ENCODE results near the gene TGFBRAP1. TPM values are rescaled to one million over a fixed set of nuclear protein-coding genes. Genes with fewer than 3 reads are reported as not detected.
A peak's percentile ranks its signal among the peaks of the same experiment; 100 is the strongest.

The TGFBRAP1 gene
- polyA plus RNA-seq, 4 donors = 6.0 to 13.9 (median 7.8) TPM

DNA sequence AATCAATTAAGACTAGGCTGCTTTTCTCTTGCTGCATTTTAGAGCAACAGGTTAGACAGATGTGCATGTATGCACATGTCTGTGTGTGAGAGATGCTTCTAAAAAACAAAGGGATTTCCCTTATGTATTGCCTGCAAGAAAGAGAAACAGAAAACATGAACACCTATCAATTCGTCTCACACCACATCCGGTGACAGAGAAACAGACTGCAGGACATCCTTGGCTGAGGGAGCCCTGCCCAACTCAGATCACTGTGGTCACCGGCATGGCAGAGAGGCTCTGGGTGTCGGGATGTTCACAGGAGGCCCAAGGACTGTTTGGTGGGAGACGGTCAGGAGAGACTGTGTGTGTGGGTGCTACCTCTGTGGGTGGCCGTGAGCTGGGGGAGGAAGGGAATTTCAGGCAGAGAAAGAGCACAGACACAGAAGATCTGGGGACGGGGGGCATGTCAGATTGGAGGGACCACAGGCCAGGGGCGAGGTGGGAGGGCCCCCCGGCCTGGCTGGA, 44.4 kb upstream of the TGFBRAP1 start:
- Histone ChIP-seq H3K36me3 (ENCODE audit: control insufficient read depth in 3 of 3, insufficient read depth in 2 of 3, low read depth in 1 of 3, low read length in 3 of 3) (peaks cover 0 to 25% (median 7%) of the 10 kb centered on the region in 3 donors), H3K4me1 (ENCODE audit: control insufficient read depth in 3 of 3, insufficient read depth in 2 of 3, low read depth in 1 of 3, low read length in 2 of 3) (peaks cover 0 to 4% (median 3%) of the 10 kb centered on the region in 3 donors), H3K27me3 (ENCODE audit: control insufficient read depth in 3 of 3, insufficient read depth in 3 of 3, low read length in 3 of 3) (peaks cover 0 to 2% (median 0%) of the 10 kb centered on the region in 3 donors), H3K4me3 (ENCODE audit: low read depth in 1 of 3, low read length in 3 of 3) (no peak overlapping the region), H3K9me3 (ENCODE audit: control insufficient read depth in 2 of 2, insufficient read depth in 1 of 2, low read depth in 1 of 2, low read length in 1 of 2) (no peaks in the 10 kb centered on the region), H3K27ac (ENCODE audit: low read depth in 1 of 3, low read length in 2 of 3) (peak overlapping the region in 2 of 3 donors; percentile 33 to 91)
- no peak for FAIRE-seq
- WGBS, 3 donors = 70 to 87% (median 75%) methylated on average over 9 of the region's 9 CpGs
- peak in 1 of 2 donors; percentile 29 for DNase-seq

DNA sequence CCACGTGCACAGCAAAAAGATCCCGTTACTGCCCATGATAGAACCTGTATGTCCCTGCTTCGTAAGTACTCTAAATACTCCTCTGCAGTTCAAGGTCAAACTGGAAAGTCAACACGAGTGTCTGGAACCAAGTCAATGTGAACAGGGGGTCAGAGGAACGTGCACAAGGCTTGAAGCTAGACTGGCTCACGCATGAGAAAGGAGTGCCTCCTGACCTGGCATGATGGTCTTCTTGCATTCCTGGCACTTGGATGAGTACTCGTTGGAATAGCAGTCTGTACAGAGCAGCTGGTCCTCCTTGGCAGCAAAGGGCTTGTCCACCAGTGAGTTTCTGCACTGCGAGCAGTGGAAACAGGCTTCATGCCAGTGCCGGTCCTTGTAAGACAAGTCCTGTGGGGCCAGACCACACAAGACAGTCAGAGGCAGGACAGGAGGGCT, 43.8 kb upstream of the TGFBRAP1 start:
- Histone ChIP-seq H3K27ac (ENCODE audit: low read depth in 1 of 3, low read length in 2 of 3) (peak overlapping the region in 1 of 3 donors; percentile 91), H3K9me3 (ENCODE audit: control insufficient read depth in 2 of 2, insufficient read depth in 1 of 2, low read depth in 1 of 2, low read length in 1 of 2) (no peaks in the 10 kb centered on the region), H3K4me3 (ENCODE audit: low read depth in 1 of 3, low read length in 3 of 3) (no peak overlapping the region), H3K27me3 (ENCODE audit: control insufficient read depth in 3 of 3, insufficient read depth in 3 of 3, low read length in 3 of 3) (peaks cover 0 to 2% (median 0%) of the 10 kb centered on the region in 3 donors), H3K36me3 (ENCODE audit: control insufficient read depth in 3 of 3, insufficient read depth in 2 of 3, low read depth in 1 of 3, low read length in 3 of 3) (peaks cover 0 to 25% (median 3%) of the 10 kb centered on the region in 3 donors), H3K4me1 (ENCODE audit: control insufficient read depth in 3 of 3, insufficient read depth in 2 of 3, low read depth in 1 of 3, low read length in 2 of 3) (peaks cover 0 to 3% (median 3%) of the 10 kb centered on the region in 3 donors)
- 67 to 75% (median 70%) methylated on average over 9 of the region's 9 CpGs for WGBS, 3 donors
- DNase-seq = no peak
- no peak for FAIRE-seq

DNA sequence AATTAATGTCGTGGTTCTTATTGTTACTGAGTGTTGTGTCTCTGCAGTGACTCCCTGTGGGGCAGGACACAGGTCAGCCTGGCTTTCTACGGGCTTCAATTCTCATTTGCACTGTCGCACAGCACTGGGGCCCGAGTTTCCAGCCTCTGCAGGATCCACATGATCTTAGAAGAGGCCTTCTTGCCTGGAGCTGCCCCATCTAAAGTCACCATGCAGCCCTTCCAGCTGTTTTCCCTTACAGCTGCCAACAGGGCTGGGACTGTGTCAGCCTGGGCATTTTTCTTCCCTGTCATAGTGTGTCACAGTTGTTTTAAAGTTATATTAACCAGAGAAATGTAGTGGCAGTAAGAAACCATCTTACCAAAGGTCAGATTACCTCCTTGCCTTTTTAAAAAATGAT, 42.3 kb upstream of the TGFBRAP1 start:
- WGBS, 3 donors = 71 to 86% (median 72%) methylated on average over 4 of the region's 4 CpGs
- no peak overlapping the region for H3K4me3 ChIP-seq (ENCODE audit: low read depth in 1 of 3, low read length in 3 of 3)
- peaks cover 0 to 25% (median 10%) of the 10 kb centered on the region in 3 donors for H3K36me3 ChIP-seq (ENCODE audit: control insufficient read depth in 3 of 3, insufficient read depth in 2 of 3, low read depth in 1 of 3, low read length in 3 of 3)
- DNase-seq (no peak), FAIRE-seq (no peak)
- H3K4me1 ChIP-seq (ENCODE audit: control insufficient read depth in 3 of 3, insufficient read depth in 2 of 3, low read depth in 1 of 3, low read length in 2 of 3) = peaks cover 0 to 3% (median 0%) of the 10 kb centered on the region in 3 donors
- no peaks in the 10 kb centered on the region for H3K27me3 ChIP-seq (ENCODE audit: control insufficient read depth in 3 of 3, insufficient read depth in 3 of 3, low read length in 3 of 3)
- no peaks in the 10 kb centered on the region for H3K9me3 ChIP-seq (ENCODE audit: control insufficient read depth in 2 of 2, insufficient read depth in 1 of 2, low read depth in 1 of 2, low read length in 1 of 2)
- H3K27ac ChIP-seq (ENCODE audit: low read depth in 1 of 3, low read length in 2 of 3) = peak overlapping the region; percentile 17 to 42 (median 40)

DNA sequence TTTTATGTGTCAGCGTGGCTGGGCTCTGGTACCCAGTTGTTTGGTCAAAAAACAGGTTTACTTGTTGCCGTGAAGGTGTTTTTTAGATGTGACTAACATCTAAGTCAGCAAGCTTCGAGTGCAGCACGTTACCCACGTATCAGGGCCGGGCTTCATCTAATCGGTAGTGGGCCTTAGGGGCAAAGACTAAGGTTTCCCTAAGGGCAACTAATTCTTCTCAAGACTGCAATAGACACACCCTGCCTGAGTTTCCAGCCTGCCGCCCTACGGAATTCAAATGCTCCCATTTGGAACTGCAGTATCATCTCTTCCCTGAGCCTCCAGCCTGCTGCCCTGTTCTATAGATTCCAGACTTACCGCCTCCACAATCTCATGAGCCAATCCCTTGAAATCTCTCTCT, 41.6 kb upstream of the TGFBRAP1 start:
- no peak overlapping the region for H3K4me3 ChIP-seq (ENCODE audit: low read depth in 1 of 3, low read length in 3 of 3)
- DNase-seq = peak in 1 of 2 donors; percentile 22
- 89 to 91% (median 89%) methylated on average over 10 of the region's 10 CpGs for WGBS, 3 donors
- peak overlapping the region in 1 of 3 donors; percentile 40 for H3K27ac ChIP-seq (ENCODE audit: low read depth in 1 of 3, low read length in 2 of 3)
- no peaks in the 10 kb centered on the region for H3K27me3 ChIP-seq (ENCODE audit: control insufficient read depth in 3 of 3, insufficient read depth in 3 of 3, low read length in 3 of 3)
- no peak for FAIRE-seq
- peaks cover 0 to 3% (median 0%) of the 10 kb centered on the region in 3 donors for H3K4me1 ChIP-seq (ENCODE audit: control insufficient read depth in 3 of 3, insufficient read depth in 2 of 3, low read depth in 1 of 3, low read length in 2 of 3)
- no peaks in the 10 kb centered on the region for H3K9me3 ChIP-seq (ENCODE audit: control insufficient read depth in 2 of 2, insufficient read depth in 1 of 2, low read depth in 1 of 2, low read length in 1 of 2)
- peaks cover 4 to 28% (median 10%) of the 10 kb centered on the region in 3 donors for H3K36me3 ChIP-seq (ENCODE audit: control insufficient read depth in 3 of 3, insufficient read depth in 2 of 3, low read depth in 1 of 3, low read length in 3 of 3)

DNA sequence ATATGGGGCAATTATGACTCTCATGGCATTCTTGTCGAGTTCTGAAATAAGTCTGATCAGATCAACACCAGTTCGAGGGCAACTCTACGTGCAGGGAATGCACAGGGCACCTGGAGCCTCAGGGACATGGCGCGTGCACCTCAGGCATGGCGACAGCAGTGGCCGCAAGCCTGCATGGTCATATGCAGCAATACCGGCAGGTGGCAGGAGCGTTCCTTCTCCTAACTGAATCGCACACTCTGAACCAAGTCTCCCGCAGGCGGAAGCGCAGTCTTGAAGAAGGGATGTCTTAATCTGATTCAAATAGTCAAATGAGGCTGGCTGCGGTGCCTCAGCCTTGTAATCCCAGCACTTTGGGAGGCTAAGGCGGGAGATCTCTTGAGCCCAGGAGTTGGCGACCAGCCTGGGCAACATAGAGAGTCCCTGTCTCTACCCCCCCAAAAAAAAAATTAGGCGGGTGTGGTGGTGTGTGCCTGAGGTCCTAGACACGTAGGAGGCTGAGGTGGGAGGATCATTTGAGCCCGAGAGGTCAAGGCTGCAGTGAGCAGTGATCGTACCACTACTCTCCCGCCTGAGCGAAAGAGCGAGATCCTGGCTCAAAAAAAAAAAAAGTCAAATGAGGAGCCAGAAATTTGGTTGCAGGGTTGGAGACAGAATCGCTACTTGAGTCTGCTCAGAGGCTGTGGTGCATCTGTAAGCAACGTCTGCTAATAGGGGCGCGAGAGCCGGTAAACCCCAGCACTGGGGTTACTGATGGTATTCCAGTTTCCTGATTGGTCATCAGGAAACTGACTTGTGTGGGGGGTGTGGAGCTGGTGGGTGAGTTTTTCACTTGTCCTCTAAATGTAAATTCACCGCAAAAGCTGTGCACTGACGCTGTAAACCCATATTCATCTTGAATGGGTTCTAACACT, 40.5 kb upstream of the TGFBRAP1 start:
- no peaks in the 10 kb centered on the region for H3K9me3 ChIP-seq (ENCODE audit: control insufficient read depth in 2 of 2, insufficient read depth in 1 of 2, low read depth in 1 of 2, low read length in 1 of 2)
- WGBS, 3 donors = 39 to 41% (median 40%) methylated on average over 30 of the region's 30 CpGs
- H3K4me1 ChIP-seq (ENCODE audit: control insufficient read depth in 3 of 3, insufficient read depth in 2 of 3, low read depth in 1 of 3, low read length in 2 of 3) = peaks cover 0 to 3% (median 0%) of the 10 kb centered on the region in 3 donors
- no peak overlapping the region for H3K4me3 ChIP-seq (ENCODE audit: low read depth in 1 of 3, low read length in 3 of 3)
- no peak for FAIRE-seq
- H3K27ac ChIP-seq (ENCODE audit: low read depth in 1 of 3, low read length in 2 of 3) = peak overlapping the region in 1 of 3 donors; percentile 6
- H3K36me3 ChIP-seq (ENCODE audit: control insufficient read depth in 3 of 3, insufficient read depth in 2 of 3, low read depth in 1 of 3, low read length in 3 of 3) = peaks cover 7 to 25% (median 10%) of the 10 kb centered on the region in 3 donors
- peak; percentile 91 to 92 for DNase-seq
- no peaks in the 10 kb centered on the region for H3K27me3 ChIP-seq (ENCODE audit: control insufficient read depth in 3 of 3, insufficient read depth in 3 of 3, low read length in 3 of 3)

DNA sequence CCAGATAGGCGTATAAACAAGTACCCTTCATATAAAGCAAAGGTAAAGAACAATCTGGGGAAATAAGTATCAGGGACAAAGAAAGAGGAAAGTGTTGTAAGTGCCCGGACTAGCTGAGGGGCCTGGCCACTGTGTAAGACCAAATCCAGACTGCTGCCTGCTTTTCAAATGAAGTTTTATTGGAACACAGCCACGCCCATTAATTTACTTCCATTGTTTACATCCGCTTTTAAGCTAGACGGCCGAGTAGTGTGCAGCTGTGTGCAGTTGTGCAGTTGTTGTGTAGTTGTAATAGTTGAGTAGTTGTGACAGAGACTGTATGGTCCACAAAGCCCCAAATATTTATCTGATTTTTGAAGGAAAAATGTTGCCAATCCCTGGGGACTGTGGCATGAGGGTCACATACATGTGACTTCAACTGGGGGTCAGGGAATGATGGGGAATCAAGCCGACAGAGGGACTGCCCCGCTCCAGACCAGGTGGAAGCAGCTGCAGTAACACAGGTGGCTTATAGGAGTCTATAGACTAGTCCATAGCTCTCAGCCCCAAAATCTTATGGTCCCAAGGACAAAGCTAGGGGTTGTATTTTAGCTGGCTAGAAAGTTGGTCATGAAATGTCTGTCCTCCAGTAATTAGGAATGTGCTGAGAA, 39.3 kb upstream of the TGFBRAP1 start:
- DNase-seq (no peak), FAIRE-seq (no peak)
- Histone ChIP-seq H3K27me3 (ENCODE audit: control insufficient read depth in 3 of 3, insufficient read depth in 3 of 3, low read length in 3 of 3) (no peaks in the 10 kb centered on the region), H3K27ac (ENCODE audit: low read depth in 1 of 3, low read length in 2 of 3) (no peak overlapping the region), H3K9me3 (ENCODE audit: control insufficient read depth in 2 of 2, insufficient read depth in 1 of 2, low read depth in 1 of 2, low read length in 1 of 2) (no peaks in the 10 kb centered on the region), H3K36me3 (ENCODE audit: control insufficient read depth in 3 of 3, insufficient read depth in 2 of 3, low read depth in 1 of 3, low read length in 3 of 3) (peaks cover 8 to 22% (median 11%) of the 10 kb centered on the region in 3 donors), H3K4me1 (ENCODE audit: control insufficient read depth in 3 of 3, insufficient read depth in 2 of 3, low read depth in 1 of 3, low read length in 2 of 3) (peaks cover 0 to 3% (median 0%) of the 10 kb centered on the region in 3 donors), H3K4me3 (ENCODE audit: low read depth in 1 of 3, low read length in 3 of 3) (no peak overlapping the region)
- WGBS, 3 donors = 57 to 70% (median 67%) methylated on average over 8 of the region's 8 CpGs

DNA sequence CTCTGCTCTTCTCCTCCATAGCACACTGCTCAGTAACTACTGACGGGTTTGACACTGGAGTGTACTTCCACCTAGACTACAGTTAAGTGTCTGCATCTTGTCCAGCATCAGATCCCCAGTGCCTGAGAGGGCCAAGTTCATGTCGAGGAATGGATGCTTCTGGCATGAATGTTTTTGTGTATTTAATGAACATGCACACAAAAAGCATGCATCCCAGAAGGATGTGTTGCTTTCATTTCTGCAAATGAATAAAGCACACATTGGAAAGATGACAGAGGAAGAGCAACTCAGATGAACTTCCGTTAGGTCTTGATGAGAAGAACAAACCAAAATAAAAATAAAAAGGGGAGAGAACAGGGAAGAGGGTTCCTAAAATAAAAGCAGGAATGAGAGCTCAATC, 35.7 kb upstream of the TGFBRAP1 start:
- Histone ChIP-seq H3K9me3 (ENCODE audit: control insufficient read depth in 2 of 2, insufficient read depth in 1 of 2, low read depth in 1 of 2, low read length in 1 of 2) (no peaks in the 10 kb centered on the region), H3K27me3 (ENCODE audit: control insufficient read depth in 3 of 3, insufficient read depth in 3 of 3, low read length in 3 of 3) (no peaks in the 10 kb centered on the region), H3K4me3 (ENCODE audit: low read depth in 1 of 3, low read length in 3 of 3) (no peak overlapping the region), H3K27ac (ENCODE audit: low read depth in 1 of 3, low read length in 2 of 3) (no peak overlapping the region), H3K36me3 (ENCODE audit: control insufficient read depth in 3 of 3, insufficient read depth in 2 of 3, low read depth in 1 of 3, low read length in 3 of 3) (peaks cover 10 to 22% (median 15%) of the 10 kb centered on the region in 3 donors), H3K4me1 (ENCODE audit: control insufficient read depth in 3 of 3, insufficient read depth in 2 of 3, low read depth in 1 of 3, low read length in 2 of 3) (peaks cover 0 to 3% (median 0%) of the 10 kb centered on the region in 3 donors)
- DNase-seq = no peak
- FAIRE-seq = no peak
- WGBS, 3 donors = 71 to 86% (median 73%) methylated on average over 3 of the region's 3 CpGs

DNA sequence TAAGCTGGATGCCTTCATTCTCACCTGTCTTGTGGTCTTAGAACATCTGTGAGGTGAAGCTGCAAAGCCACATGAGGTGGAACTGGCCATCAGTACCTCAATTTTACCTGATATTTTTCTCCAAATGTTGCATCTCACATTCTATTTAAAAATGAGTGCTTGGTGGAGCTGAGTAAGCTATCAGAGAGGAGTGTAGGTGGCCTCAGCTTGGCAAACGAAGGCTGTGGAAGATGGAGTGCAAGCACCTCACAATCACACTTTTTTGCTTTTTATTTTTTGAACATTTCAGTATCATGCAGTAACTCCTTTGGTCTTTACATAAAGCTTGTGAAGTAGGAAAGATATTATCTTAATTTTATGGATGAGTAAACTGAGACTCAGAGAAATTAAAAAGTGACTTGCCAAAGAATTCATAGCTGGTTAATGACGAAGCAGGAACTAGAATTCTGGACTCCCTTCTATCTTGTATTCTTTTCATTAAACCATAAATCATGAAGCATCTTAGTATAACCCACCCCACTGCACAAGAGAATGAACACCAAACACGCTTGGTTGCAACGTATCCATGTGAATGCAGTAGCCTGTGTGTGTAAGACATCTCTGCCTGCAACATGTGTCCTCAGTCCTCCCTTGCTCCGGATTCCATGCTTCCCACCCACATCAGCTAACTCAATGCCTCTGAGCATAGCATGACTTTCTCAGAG, 35.1 kb upstream of the TGFBRAP1 start:
- Histone ChIP-seq H3K27ac (ENCODE audit: low read depth in 1 of 3, low read length in 2 of 3) (no peak overlapping the region), H3K4me1 (ENCODE audit: control insufficient read depth in 3 of 3, insufficient read depth in 2 of 3, low read depth in 1 of 3, low read length in 2 of 3) (no peaks in the 10 kb centered on the region), H3K4me3 (ENCODE audit: low read depth in 1 of 3, low read length in 3 of 3) (no peak overlapping the region), H3K27me3 (ENCODE audit: control insufficient read depth in 3 of 3, insufficient read depth in 3 of 3, low read length in 3 of 3) (no peaks in the 10 kb centered on the region), H3K36me3 (ENCODE audit: control insufficient read depth in 3 of 3, insufficient read depth in 2 of 3, low read depth in 1 of 3, low read length in 3 of 3) (peaks cover 10 to 24% (median 17%) of the 10 kb centered on the region in 3 donors), H3K9me3 (ENCODE audit: control insufficient read depth in 2 of 2, insufficient read depth in 1 of 2, low read depth in 1 of 2, low read length in 1 of 2) (no peaks in the 10 kb centered on the region)
- 82 to 95% (median 83%) methylated on average over 5 of the region's 5 CpGs for whole genome bisulfite sequencing, 3 donors
- no peak for DNase-seq
- FAIRE-seq = no peak
